ENCODE data around the gene ODAD3. TPM values are rescaled to one million over a fixed set of nuclear protein-coding genes. Genes with fewer than 3 reads are reported as not detected.
"Not testable (repeated sequence)": the region's sequence is repeated elsewhere in the genome, so short reads cannot be mapped to it uniquely, and the experiment has no call there.

The ODAD3 gene
- total RNA-seq, 2 experiments from 2014 or later, result 0.19 TPM; not detected in 1

DNA sequence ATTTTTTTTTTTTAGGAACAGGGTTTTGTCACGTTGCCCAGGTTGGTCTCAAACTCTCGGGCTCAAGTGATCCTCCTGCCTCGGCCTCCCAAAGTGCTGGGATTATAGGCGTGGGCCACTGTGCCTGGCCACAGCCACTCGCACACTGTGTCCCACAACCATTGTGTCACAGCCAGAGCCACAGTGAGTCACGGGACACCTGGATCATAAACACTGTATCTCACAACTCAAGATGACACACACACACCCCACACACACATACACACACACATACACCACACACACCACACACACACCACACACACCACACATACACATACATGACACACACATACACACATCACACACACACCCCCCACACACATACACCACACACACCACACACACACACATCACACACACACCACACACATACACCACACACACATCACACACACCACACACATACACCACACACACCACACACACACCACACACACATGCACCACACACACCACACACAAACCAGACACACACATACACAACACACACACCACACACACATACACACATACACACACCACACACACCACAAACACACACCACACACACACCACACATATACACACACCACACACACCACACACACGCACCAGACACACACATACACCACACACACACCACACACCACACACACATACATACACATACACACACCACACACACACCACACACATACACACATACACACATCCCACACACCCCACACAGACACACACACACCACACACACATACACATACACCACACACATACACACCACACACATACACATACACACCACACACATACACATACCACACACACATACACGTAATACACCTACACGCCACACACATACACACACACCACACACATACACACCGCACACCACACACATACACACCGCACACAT lies 29.7 kb upstream of the ODAD3 start:
- ChIA-PET CTCF (interaction anchor here (0.6 to 0.7 kb wide), 2 partner anchors 17 to 260 kb away, joined by 3 to 4 read pairs; no protein-coding TSS in a partner anchor), POLR2A (no interaction called here)

- ChIA-PET POLR2A (no interaction called here), CTCF (interaction anchor here (0.7 kb wide), 2 partner anchors 41 to 125 kb away, joined by 3 read pairs; no protein-coding TSS in a partner anchor)
Measured at GRCh38 chr19:11463391-11463790, 28.5 kb upstream of the ODAD3 start.

- POLR2A ChIA-PET, result interaction anchor here (0.7 kb wide), 1 partner anchor 191 kb away, joined by 8 read pairs; no protein-coding TSS in a partner anchor
- CTCF ChIA-PET, result no interaction called here
Measured at GRCh38 chr19:11461453-11461852, 26.5 kb upstream of the ODAD3 start.

DNA sequence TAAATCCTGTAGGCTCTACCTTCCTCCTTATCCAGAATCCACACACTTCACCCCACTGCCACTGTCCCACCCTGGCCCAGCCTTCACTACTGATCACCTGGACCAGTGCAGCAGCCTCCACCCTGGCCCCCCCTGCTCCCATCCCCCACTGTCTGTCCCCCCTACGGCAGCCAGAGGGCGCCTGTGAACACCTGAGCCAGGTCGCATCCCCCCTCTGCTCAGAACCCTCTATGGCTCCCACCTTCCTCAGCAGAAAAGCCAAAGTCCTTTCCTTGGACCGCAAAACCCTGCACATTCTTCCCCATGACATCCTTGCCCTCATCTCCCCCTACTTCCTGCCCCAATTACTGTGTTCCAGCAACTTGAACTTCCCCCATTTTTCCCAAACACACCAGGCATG lies 25.3 kb upstream of the ODAD3 start:
- POLR2A ChIA-PET, result no interaction called here

DNA sequence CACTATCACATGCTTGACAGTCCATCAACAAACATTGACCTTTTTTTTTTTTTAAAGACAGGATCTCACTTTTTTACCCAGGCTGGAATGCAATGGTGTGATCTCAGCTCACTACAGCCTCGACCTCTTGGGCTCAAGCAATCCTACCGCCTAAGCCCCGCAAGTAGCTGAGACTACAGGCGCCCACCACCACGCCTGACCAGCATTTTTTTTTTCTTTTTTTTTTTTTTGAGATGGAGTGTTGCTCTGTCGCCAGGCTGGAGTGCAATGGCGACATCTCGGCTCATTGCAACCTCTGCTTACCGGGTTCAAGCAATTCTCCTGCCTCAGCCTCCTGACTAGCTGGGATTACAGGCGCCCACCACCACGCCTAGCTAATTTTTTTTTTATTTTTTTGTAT lies 24.0 kb upstream of the ODAD3 start:
- POLR2A ChIA-PET, result not testable (repeated sequence)
- CTCF ChIA-PET, result interaction anchor here (0.7 kb wide), 1 partner anchor 37 kb away, joined by 3 read pairs; no protein-coding TSS in a partner anchor

More for the DNA sequence above, 25.3 kb upstream of the ODAD3 start:
- CTCF ChIA-PET, result no interaction called here

DNA sequence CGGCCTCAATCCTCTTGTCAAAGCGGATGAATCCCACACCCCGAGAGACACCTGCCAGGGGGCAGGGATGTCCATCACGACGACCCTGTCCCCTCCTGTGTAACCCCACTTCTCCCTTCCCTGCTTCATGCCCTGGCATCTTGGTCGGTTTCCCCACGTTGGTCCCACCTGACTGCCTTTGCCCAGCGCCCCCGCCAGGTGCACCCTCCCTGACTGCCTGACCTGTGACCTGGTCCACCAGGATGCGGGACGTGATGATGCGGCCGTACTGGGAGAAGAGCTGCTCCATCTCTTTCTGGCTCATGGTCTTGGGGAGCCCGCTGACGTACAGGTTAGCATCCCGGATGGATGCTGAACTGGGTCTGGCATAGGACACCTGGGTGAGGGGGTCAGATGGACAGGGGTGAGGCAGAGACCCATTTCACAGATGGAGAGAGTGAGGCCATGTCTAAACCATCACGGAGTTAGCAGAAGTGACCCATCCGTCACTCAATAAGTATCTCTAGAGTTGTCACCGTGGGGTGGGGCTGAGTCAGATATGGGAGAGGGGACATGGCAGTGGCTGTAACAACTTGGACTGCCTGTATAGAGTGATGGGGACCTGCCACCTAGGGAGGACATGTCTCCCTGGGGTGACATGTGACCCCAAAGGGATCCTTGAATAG lies 23.4 kb upstream of the ODAD3 start:
- ChIA-PET CTCF (interaction anchor here (0.7 kb wide), 1 partner anchor 38 kb away, joined by 3 read pairs; no protein-coding TSS in a partner anchor), POLR2A (no interaction called here)

DNA sequence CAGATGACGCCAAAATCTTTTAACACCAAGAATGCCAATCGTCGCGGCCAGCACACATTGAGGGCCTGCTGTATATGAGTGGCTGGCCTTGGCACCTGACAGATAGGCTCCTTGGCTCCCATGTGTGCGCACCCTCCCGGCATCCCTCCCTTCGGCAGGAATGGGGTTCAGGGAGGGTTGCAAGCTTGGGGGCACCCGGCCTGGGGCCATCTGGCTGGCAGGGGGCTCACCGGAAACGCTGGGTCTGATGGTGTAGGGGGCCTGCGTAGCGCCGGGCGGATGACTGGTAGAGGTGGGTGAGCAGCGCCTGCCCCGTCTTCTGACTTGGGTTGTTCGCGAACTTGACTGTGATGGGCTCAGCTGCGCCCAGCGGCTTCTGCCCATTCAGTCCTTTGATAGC lies 22.9 kb upstream of the ODAD3 start:
- ChIA-PET CTCF (no interaction called here), POLR2A (no interaction called here)

DNA sequence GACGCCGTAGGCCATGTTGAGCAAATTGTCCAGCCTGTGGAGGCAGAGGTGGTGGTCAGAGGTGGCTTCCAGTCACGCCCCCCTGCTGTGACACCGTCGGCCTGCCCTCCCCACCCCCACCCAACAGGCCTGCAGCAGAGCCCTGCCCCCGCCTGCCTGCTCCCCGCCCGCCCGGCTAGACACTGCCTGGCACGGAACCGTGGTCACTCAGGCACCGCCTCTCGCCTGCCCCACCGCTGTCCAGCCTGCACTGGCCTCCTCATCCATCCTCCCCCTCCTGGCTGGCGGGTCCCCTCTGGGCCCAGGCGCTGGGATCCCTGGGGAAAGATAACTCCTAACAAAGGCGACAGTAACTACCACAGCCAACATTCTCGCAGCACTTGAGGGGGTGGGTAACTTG lies 22.2 kb upstream of the ODAD3 start:
- POLR2A ChIA-PET, result no interaction called here
- CTCF ChIA-PET, result interaction anchor here (0.6 kb wide), 1 partner anchor 316 kb away, joined by 5 read pairs; no protein-coding TSS in a partner anchor

GRCh38 chr19:11456659-11457058 lies 21.7 kb upstream of the ODAD3 start:
- POLR2A ChIA-PET, result no interaction called here
- CTCF ChIA-PET, result no interaction called here

DNA sequence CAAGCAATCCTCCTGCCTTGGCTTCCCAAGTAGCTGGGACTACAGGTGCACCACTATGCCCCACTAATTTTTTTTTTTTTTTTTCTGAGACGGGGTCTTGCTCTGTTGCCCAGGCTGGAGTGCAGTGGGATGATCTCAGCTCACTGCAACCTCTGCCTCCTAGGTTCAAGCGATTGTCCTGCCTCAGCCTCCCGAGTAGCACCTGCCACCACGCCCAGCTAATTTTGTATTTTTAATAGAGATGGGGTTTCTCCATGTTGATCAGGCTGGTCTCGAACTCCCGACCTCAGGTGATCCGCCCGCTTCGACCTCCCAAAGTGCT lies 20.3 kb upstream of the ODAD3 start:
- CTCF ChIA-PET, result interaction anchor here (0.6 kb wide), 1 partner anchor 663 kb away, joined by 3 read pairs; no protein-coding TSS in a partner anchor
- POLR2A ChIA-PET, result not testable (repeated sequence)

DNA sequence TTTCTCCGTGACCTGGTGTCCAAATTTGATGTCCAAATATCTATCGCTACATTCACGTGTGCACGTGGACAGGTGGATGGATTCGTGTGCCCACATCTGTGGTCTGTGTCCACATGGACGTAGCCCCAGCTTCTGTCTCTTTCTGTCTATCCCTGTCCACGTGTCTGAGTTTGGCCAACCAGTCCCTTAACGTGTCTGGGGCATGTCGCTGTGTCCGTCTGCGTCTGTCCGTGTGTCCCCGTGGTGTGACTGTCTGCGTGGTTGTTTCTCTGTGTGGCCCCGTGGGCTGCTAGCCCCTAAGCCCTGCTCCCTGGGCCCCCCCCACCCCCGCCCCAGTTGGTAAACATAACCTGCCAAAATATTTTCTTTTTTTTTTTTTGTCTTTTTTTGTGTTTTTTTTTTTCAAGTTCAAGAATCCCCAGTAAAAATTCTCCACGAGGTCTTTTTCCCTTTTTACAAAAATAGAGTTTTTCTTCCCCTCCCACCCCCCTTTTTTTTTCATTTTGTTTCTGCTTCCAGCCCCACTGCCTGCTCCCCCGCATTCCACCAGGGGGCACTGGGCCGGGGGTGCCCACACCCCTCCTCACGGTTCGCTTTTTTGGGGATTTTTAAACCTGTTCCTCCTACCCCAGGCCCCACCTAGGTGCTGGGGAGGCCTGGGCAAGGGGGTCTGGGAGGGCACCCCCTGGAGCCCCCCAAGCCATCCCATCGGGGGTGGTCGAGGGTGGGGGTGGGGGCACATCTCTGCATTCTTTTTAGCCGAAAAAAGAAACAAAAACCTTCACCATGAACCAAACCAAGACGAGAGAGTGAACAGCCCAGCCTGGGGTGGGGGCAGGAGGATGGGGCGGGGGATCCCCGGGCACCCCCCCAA lies 18.8 kb upstream of the ODAD3 start:
- CTCF ChIA-PET, result interaction anchor here (1.1 kb wide), 1 partner anchor 228 kb away, joined by 3 read pairs; no protein-coding TSS in a partner anchor
- POLR2A ChIA-PET, result no interaction called here

DNA sequence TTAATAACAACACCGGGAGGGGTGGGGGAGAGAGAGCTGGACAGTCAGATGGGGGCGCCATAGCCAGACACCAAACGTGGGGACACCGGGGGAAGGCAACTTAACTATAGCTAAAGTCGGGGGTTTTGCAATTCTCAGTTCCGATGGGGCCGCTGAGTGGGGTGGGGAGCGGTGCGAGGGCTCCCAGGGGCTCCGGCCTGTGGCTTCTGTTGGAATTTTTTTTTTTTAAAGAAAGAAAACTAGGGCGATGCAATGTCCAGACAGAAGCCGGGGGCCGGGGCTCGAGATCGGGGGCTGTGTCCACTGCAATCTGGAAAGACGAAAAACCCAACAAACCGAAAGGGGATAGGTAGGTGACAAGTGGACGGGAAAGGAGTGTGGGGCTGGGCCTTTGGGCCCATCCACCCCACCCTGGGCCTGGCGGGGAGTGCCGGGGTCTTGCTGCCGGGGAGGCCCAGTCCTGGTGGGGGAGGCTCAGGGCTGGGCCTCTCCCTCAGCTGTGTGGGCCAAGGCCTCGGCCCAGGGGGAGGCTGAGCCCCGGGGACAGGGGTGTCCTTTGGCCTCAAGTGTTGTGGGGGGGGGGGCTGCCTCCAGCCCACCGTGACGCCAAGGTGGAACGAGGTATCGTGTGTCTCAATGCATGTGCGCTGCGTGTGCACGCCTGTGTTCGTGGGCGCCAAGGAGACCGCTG lies 17.8 kb upstream of the ODAD3 start:
- CTCF ChIA-PET, result interaction anchor here (0.7 to 1.2 kb wide), 3 partner anchors 30 to 227 kb away, joined by 3 to 6 read pairs (median 3); no protein-coding TSS in a partner anchor
- POLR2A ChIA-PET, result interaction anchor here (1.1 kb wide), 1 partner anchor 30 kb away, joined by 17 read pairs; no protein-coding TSS in a partner anchor

DNA sequence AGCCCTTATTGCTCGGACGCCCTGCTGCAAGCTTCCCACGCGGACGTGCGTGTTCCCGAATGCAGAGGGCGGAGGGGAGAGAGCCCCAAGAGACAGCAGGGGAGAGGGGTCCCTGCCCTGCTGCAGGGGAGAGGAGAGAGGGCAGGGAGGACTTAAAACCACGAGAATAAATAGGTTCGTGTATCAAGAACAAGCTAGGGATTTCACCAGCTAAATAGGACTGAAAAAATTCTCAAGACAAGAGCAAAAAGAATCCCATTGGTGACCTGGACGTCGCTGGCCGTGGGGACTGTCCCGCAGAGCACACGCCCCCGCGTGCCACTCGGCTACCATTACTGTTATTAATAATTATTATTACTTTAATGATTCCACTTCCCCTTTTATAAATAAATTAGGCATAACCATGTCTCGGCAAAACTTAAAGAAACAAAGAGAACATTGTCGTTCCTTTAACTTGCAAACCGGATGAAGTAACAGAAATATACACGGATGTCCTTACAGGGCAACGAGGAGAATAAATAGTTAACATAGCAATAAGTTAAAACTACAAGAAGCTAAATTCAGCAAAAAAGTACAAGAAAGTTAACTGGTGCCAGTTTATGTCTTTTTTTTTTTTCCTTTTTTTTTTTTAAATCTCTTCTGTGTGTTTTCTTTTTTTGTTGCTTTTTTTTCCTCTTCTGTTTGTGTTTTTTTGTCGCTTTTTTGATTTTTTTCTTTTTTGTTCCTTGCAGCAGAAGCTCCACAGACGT lies 17.1 kb upstream of the ODAD3 start:
- ChIA-PET POLR2A (interaction anchor here (1.1 kb wide), 1 partner anchor 30 kb away, joined by 17 read pairs; no protein-coding TSS in a partner anchor), CTCF (interaction anchor here (0.7 to 1.2 kb wide), 3 partner anchors 31 to 226 kb away, joined by 3 to 6 read pairs (median 3); no protein-coding TSS in a partner anchor)

DNA sequence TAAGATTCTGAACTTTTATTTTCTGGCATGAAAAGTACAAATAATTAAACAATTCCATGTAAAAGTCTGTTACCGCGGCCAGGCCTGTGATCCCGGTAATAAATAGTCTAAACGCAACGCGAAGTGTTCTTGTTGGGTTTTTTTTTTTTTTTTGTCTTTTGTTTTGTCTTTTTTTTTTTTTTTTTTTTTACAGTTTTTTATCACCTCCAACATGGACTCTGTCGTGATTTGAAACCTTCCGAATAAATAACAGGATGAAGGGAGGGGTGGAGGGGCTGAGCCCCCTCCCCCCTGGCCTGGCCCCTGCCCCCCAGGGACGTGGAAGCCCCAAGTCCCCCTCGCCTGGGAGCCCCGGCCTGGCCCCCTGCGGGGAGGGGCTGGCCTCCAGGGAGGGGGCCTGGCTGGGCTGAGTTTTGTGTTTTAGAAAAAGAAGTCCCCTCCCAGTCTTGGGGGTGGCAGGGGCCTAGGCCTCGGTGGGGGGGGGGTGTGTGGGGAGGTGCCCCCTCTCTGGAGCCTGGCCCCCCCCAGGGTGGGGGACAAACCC lies 16.5 kb upstream of the ODAD3 start:
- ChIA-PET POLR2A (interaction anchor here (0.5 kb wide), 1 partner anchor 377 kb away, joined by 3 read pairs; no protein-coding TSS in a partner anchor), CTCF (interaction anchor here (1.2 kb wide), 1 partner anchor 31 kb away, joined by 6 read pairs; no protein-coding TSS in a partner anchor)

GRCh38 chr19:11450570-11451326 lies 15.8 kb upstream of the ODAD3 start:
- POLR2A ChIA-PET, result interaction anchor here (0.5 kb wide), 1 partner anchor 377 kb away, joined by 3 read pairs; no protein-coding TSS in a partner anchor
- CTCF ChIA-PET, result interaction anchor here (0.6 kb wide), 1 partner anchor 141 kb away, joined by 4 read pairs; no protein-coding TSS in a partner anchor

GRCh38 chr19:11448923-11449554 lies 14.1 kb upstream of the ODAD3 start:
- ChIA-PET CTCF (interaction anchor here (1.1 kb wide), 1 partner anchor 155 kb away, joined by 3 read pairs; no protein-coding TSS in a partner anchor), POLR2A (no interaction called here)

Data from activated CD8-positive, alpha-beta memory T cell treated with anti-CD3 and anti-CD28 coated beads for 36 hours (primary cell).